Stimulated activated CD4-positive, alpha-beta T cell treated with anti-CD3 and anti-CD28 coated beads, Interleukin-1b, Interleukin-23, amount 100 ng/mL, for 24 hours (primary cell): ENCODE results near the gene FABP2.

Experiments used
- DNase-seq, 4 experiments: peaks; one replicate each; pipeline ENCODE4 v3.0.0-alpha.2; 2020; ENCODE audit warnings: low read depth in 4 of 4, low spot score in 1 of 4

Gene FABP2

DNA sequence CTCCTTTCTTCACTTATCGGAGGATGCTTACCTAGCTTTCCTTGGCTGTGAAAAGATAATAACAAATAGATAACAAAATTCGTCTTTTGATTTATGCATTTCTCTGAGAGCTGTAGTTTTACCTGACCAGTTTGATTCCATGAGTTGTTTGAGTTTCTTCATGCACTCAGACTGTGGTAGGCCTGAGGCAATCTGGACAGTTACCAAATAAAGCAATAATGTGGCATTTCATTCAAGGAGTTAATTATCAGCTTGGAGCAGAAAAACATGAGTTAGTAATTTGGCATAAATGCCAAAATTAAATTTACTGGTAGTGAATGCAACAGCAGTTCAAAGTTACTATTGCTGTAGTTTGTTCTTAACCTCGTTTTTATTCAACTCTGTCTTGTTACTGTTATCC, 53.5 kb downstream of the FABP2 start:
- no peak for DNase-seq
